ENCODE measurements around the gene MAD2L2. TPM values are rescaled to one million over a fixed set of nuclear protein-coding genes. Genes with fewer than 3 reads are reported as not detected.
"Not testable (repeated sequence)": the region's sequence is repeated elsewhere in the genome, so short reads cannot be mapped to it uniquely, and the experiment has no call there.

Gene MAD2L2
- polyA plus RNA-seq, 1 donor, result 35.7 TPM

GRCh38 chr1:11654137-11654938 lies 26.6 kb downstream of the MAD2L2 start, which contains the start of the genes FBXO2 and FBXO44:
FBXO2 (minus strand) TSS chr1:11654429; CDS start chr1:11654340, 89 bp downstream.
FBXO44 (plus strand) TSS chr1:11654877; CDS start chr1:11655836, 959 bp downstream.
- no peak for DNase-seq

GRCh38 chr1:11653861-11654136 lies 27.1 kb downstream of the MAD2L2 start:
- no peak for DNase-seq

GRCh38 chr1:11653101-11653860 lies 27.7 kb downstream of the MAD2L2 start:
- no peak for DNase-seq

DNA sequence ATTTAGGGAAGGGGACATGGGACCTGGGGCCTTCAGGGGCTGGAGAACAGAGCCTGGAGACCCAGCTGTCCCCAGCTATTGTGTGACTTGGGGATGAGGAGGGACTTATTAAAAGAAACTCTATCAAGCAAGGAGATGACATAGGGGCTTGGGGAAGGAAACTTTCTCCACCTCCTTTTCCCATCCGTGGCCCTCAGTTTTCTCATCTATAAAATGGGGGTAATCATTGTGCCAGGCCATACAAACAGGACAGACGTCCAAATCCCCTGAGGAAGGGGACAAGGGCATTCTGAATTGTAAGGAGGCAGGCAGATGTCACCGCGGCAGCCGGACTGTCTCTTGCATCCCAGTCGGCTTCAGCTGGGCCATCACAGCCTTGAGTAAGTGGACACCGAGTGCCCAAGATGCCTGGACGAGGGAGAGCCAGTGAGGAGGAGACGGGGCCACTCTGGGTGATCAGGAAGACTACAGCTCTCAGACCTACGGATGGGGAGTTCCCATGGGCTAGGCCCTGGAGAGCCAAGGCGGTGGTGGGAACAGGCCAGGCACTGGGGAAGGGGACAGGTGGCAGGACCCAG lies 28.7 kb downstream of the MAD2L2 start:
- no peak for DNase-seq

GRCh38 chr1:11651017-11651416 lies 29.9 kb downstream of the MAD2L2 start:
- DNase-seq, result no peak

GRCh38 chr1:11650331-11650991 lies 30.5 kb downstream of the MAD2L2 start:
- DNase-seq, result no peak

- no peak for DNase-seq
Measured at GRCh38 chr1:11649624-11650330, 31.2 kb downstream of the MAD2L2 start.

DNA sequence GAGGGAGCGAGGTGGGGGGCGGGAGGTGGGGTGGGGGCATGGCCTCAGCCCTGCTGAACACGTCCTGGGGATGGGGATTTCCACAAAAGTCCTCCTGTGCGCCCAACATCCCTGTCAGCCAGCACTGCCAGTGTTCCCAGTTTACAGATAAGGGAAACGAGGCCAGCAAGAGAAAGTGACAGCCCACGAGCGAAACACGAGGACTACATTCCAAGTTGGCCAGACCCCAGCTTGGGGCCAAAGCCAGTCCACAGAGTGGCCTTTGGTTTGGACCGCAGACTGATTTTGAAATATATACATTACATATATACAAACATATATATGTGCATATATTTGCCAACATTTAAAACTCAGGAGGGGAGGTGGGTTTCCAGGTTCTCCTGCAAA lies 31.7 kb downstream of the MAD2L2 start:
- no peak for DNase-seq

DNA sequence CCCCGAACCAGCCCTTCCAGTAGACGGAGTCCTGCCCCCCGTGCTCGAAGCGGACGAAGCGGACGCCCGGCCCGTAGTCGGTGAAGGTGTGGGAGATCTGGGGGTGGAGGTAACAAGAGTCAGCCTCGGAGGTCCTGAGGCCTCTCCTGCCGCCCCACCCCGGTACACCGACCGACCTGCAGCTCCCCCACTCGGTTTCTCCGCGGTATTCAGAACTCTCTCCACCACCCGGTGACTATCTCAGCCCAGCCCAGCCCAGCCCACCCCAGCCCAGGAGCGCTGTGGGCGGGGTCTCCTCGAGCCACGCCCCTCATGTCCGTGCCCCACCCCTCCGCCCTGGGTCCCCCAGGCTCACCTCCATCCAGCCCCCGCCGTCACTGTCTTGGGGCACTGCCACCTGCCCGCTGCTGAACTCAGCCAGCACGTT lies 32.2 kb downstream of the MAD2L2 start:
- DNase-seq, result no peak

DNA sequence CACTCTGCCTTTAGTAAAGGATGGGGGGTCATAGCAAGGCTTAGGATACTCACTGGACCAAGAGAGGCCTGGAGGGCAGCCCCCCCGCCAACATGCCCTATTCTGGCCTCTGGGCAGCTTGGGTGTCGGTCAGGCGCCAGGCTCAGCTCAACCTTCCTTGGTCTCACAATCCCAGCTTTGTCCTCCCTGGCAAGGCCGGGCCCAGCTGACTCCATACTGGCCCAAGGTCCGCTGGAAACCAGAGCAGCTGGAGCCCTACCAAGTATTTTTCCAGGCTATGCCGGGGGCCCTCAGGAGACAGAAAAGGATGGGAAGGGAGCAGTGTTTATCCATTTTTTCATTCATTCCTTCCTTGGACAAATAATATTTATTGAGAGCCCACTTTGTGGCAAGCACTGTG lies 32.9 kb downstream of the MAD2L2 start:
- DNase-seq, result no peak

GRCh38 chr1:11647333-11647732 lies 33.6 kb downstream of the MAD2L2 start:
- no peak for DNase-seq

- DNase-seq, result no peak
Measured at GRCh38 chr1:11646317-11646716, 34.6 kb downstream of the MAD2L2 start.

DNA sequence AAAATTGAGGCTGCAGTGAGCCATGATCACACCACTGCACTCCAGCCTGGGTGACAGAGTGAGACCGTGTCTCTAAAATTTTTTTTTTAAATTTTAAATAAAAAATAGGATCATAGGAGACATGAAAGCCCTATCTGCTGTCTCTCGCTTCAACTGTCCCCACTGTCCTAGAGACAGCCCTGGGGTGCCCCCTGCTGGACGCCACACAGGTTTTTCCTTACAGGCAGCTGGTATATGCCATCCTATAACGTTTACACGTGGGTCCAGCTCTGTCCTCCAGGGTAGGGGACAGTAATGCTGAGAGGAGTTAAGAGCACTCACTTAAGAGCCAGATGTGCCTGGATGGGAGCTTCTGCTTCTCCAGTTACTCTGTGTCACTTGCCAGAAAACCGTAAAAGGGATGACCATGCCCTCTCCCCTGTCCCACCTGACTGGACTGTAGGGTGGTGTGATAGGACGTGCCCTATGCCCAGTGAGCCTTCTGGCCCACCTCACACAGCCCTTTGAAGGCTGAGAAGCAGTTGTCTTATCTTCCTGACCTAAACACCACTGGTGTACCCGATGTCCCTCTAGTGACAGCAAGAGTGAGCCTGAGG lies 35.2 kb downstream of the MAD2L2 start:
- DNase-seq, result no peak

GRCh38 chr1:11645270-11645669 lies 35.7 kb downstream of the MAD2L2 start:
- DNase-seq, result no peak

DNA sequence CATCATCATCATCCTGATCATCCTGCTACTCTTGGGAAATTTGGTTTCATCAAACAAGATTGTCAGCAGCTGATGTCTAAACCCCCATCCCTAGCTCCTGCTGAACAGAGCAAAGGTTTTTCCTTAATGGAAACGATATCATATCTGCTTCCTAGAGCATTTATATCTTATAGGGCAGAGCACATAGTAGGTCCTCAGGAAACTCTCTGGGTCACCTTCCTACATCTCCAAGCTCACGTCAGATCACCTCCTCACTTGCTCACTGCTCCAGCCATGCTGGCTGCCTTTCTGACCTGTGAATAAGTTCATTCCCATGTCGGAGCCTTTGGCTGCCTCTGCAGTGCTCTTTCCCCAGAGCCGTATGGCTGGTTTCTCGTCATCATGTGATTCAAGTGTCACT lies 37.2 kb downstream of the MAD2L2 start:
- DNase-seq, result no peak

DNA sequence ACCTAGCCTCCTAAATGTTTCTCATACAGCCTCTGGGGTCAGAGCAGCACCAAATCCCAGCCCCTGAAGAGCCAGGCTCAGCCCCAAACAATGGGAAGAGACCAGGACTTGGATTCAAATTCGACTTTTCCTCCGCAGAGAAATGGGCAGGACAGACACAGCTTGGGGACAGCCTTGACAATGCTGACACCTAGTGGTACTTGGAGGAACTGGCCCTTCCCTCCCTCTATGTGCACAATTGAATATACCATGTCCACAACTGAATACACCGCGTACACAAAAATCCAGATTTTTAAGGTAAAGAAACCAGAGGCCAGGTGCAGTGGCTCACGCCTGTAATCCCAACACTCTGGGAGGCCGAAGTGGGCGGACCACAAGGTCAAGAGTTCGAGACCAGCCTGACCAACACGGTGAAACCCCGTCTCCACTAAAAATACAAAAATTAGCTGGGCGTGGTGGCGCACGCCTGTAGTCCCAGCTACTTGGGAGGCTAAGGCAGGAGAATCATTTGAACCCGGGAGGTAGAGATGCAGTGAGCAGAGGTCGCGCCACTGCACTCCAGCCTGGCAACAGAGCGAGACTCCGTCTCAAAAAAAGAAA lies 38.4 kb downstream of the MAD2L2 start:
- DNase-seq, result not testable (repeated sequence)

GRCh38 chr1:11641776-11642305 lies 39.1 kb downstream of the MAD2L2 start:
- DNase-seq, result no peak

DNA sequence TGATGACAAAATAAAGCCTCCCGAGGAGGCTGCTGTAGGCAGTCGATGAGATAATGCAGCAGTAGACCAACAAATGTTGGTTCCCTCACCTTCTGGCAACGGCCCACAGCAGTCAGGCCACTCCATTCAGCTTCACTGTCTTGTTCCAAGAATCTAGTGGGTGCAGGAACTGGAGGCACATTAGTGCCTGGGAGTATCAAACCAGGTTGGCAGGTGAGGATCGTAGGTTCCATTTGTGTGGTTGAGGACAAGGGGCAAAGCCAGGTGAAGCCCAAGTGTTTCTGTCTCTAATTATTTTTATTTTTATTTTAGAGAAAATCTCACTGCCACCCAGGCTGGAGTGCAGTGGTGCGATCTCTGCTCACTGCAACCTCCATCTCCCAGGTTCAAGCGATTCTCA lies 40.0 kb downstream of the MAD2L2 start:
- DNase-seq, result no peak

DNA sequence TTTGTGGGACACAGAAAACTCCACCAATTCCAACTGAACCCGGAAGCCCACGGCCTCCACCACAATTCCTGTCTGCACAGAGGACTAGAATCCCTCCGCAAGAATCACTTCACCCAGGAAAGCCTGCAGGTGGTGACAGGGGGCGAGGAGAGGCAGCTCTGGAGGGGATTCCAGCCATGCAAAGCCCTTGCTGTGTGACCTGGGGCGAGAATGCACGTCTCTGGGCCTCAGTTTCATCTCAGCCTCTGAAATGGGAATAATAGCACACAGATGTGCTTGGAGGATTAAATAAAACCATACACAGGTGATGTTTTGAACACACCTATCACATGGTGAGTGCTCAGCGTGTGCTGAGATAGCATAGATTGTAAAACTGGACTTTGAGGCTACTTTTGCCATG lies 40.8 kb downstream of the MAD2L2 start:
- DNase-seq, result no peak

DNA sequence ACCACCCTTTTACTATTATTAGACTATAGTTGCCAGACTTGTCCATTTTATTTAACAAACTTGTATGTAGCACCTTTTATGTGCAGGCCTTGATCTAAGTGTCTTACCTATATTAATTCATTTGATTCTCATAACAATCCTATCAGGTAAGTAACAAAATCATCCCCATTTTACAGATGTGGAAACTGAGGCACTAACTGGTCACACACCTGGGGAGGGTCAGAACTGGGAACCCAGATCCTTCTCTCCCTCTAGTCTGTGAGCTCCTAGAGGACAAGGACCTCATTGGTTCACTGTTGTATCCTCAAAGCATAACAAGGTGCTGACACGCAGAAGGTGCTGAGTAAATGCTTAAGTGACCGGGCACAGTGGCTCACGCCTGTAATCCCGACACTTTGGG lies 41.6 kb downstream of the MAD2L2 start:
- no peak for DNase-seq

DNA sequence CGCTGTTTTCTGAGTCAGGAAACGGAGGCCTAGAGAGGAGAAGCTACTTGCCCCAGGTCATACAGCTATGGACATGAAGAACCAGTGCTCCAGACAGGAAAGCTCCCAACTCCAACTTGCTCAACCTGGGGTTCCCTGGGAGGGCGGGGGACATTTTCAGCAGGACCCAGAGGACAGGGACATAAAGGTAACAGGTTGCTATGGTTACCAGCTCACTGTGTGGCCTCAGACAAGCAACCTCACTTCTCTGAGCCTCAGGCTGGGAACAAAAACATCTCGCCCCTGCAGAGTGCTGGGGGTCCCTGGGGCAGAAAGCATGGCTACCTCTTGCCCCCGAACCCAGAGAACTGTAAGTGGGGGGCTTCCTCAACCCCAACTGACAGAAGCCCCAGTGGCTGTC lies 42.8 kb downstream of the MAD2L2 start:
- no peak for DNase-seq
